HT-29 (cell line): ENCODE results near the gene TMEM248. TPM values are rescaled to one million over a fixed set of nuclear protein-coding genes. Genes with fewer than 3 reads are reported as not detected.
"Not testable (repeated sequence)": the region's sequence is repeated elsewhere in the genome, so short reads cannot be mapped to it uniquely, and the experiment has no call there.

Experiments used
- DNase-seq: peaks from one replicate; pipeline ENCODE4 v3.0.0-alpha.2; 2015; ENCODE audit warnings: low spot score
- small RNA-seq: library from RNA; depleted of rRNA; stranded (forward); fragments of <200 nt; gene quantifications from one replicate; pipeline ENCODE3, GENCODE V24; 2014
- total RNA-seq: library from RNA; depleted of rRNA; stranded (reverse); fragments of >200 nt; shearing (Covaris generic); gene quantifications from 2 replicates; pipeline ENCODE4 v1.2.3, GENCODE V29; 2014; rRNA removed

Gene TMEM248
- total RNA-seq, 1 experiment from 2014 or later: 104 TPM

DNA sequence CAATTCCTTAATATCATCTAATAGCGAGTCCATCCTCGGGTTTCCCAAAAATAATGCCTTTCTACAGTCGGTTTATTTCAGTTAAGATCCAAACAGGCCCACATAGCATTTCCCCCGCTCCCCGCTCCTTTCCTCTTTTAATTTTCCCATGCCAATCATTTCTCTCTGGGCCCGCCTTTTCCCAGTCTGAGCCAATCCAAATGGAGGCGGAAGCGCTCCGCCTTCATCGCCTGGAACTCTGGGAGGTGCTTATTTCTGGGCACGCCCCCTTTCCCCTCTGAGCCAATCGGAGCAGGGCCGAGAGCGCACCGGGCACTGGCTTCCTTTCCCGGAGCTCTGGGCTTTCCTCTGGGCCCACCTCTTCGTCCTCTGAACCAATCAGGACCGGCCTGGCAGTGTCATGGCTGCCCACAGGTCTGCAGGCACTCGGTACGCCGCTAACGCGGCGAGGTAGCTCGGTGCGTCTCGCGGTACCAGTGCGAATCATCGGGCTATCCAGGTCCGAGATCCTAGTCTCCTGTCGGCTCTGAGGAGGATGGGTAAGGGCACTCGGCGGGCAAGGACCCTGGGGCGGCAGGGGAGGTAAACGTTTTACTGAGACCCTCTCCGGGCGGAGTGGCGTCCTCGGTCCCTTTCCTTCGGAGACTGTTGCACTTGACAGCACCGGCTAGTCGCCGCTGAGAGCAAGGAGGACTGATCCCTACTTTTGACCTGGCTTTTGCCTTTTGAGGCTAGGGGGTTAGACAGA, 75.6 kb downstream of the TMEM248 start, which contains the start of gene TYW1:
TYW1 (plus strand) TSS at position 390 of the 748 bp plus-strand sequence; CDS start at position 536, 146 bp downstream.
- peak; percentile 99 for DNase-seq

- DNase-seq: peak; percentile 29
Observed at GRCh38 chr7:67000601-67001258, 79.7 kb downstream of the TMEM248 start.

DNA sequence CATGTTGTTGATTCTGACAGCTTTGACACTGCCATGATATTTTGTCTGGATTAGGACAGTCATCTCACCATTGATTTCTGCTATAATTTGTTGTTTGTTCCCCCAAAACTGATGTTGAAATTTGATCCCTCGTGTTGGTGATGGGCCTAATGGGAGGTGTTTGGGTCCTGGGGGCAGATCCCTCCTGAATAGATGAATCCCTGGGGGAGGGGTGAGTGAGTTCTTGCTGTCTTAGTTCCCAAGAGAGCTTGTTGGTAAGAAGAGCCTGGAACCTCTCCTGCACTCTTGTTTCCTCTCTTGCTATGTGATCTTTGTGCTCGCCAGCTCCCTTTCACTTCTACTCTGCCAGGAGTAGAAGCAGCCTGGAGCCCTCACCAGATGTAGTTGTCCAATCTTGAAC, 83.1 kb downstream of the TMEM248 start:
- DNase-seq: not testable (repeated sequence)

DNA sequence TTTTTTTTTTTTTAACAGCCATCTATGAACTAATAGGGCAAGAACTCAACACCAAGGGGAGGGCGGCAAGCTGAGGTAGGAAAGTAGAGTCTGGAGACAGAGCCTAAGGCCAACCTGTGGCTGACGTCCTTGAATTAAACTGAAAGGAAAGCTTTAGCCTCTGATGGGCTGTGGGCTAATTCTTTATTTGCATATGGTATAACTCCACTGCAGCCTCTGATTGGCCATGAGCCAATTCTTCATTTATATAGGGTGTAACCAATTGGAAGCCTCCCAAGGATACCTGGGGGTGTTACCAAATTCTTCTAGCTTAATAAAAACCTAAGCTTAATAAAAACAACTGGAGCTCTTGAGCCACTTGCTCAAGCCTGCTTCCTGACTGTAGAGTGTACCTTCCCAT, 85.9 kb downstream of the TMEM248 start:
- DNase-seq: no peak

Small RNA genes lying within 50 kb of the gene (small RNA-seq; reads per million reads assigned to genes)
- gene RF00017: not detected
- not detected for gene RN7SL43P
- gene RNU6-1254P: not detected

Other genes starting within 250 kb of the TMEM248 start
- gene RABGEF1, start 180.5 kb upstream of the TMEM248 start, total RNA-seq: 17.1 and 23.9 TPM in 2 replicates
- gene SBDS, start 74.4 kb downstream of the TMEM248 start, total RNA-seq: 58.4 and 63.7 TPM in 2 replicates
- gene TYW1, start 75.6 kb downstream of the TMEM248 start, total RNA-seq: 19.0 and 19.5 TPM in 2 replicates